GM18909 (cell line): ENCODE data around the gene FUZ.

Experiments used
- ATAC-seq: cut with Tn5 transposase; IDR thresholded peaks from one replicate; pipeline ENCODE4 v1.9.1; 2021; ENCODE audit warnings: mild to moderate bottlenecking; ENCODE audit not compliant: unreplicated experiment, poor library complexity

Gene FUZ

GRCh38 chr19:49766007-49766929 lies 46.8 kb downstream of the FUZ start:
- peak; percentile 94 for ATAC-seq

DNA sequence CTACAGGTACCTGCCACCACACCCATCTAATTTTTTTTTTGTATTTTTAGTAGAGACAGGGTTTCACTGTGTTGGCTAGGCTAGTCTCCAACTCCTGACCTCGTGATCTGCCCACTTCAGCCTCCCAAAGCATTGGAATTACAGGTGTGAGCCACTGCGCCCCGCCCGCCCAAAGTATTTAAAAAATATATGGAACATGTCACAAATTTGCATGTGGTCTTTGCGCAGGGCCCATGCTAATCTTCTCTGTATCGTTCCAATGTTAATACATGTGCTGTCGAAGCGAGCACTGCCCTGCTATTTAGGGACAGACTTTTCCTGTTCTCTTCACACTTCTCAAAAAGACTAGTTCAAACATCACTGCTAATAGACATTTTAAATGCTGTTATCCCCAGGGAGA lies 48.8 kb downstream of the FUZ start:
- no peak for ATAC-seq

- ATAC-seq: no peak
Measured at GRCh38 chr19:49763230-49763629, 49.9 kb downstream of the FUZ start, which contains the start of gene TSKS. TSKS (minus strand) TSS chr19:49763306; CDS start chr19:49763247, 59 bp downstream.

DNA sequence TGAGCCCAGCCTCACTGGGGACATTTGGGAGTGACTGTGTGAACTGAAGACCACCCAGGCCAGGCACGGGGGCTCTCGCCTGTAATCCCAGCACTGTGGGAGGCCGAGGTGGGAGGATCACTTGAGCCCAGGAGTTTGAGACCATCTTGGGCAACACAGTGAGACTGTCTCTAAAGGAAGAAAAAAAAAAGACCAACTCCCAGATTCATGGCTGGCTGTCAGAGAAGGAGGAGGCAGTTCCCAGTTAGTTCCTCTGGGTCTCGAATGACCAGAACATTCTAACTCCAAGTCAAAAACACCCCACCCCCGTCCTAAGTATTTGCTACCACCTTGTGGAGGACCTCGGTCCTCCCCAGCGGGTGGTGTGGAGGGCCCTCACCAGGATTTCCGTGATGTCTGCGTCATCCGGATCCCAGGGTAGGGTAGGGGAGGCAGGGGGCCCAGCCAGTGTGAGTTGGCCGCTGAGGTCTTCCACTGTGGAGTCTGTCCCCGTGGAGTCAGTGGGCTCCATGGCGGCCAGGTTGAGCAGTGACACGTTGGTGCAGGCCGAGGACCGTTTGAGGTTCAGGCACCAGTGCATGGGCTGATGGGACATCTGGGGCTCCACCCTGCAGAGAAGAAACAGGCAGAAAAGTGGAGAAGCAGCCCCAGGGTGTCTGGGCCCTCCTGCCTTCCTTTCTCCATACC lies 51.3 kb downstream of the FUZ start:
- ATAC-seq: no peak

DNA sequence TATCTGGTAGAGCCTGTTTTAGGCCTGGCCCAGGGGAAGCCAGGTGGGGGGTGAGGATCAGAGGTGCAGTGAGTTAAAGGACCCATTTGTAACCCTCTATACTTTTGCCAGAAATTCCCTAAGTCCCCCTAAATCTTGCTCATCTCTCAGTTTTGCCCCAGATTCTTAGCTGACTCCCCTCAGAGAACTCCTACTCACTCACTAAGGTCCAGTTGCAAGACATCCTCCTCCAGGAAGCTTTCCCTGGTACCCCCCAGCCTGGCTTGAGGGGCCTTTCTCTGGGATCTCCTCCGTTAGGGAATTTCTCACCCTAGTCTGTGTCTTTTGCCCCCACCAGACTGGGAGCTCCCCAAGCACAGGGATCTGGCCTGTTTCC lies 51.9 kb downstream of the FUZ start:
- no peak for ATAC-seq

- no peak for ATAC-seq
Measured at GRCh38 chr19:49758292-49758691, 54.8 kb downstream of the FUZ start.
